Right kidney (tissue), 1 donor: Measurements from ENCODE around the gene CBFA2T2.
"Not testable (repeated sequence)": the region's sequence is repeated elsewhere in the genome, so short reads cannot be mapped to it uniquely, and the experiment has no call there.

Experiments used
- DNase-seq: peaks from one replicate; pipeline ENCODE4 v3.0.0-alpha.2; 2016

The CBFA2T2 gene

GRCh38 chr20:33575282-33575681, 85.4 kb downstream of the CBFA2T2 start:
- no peak for DNase-seq

- no peak for DNase-seq
Observed at GRCh38 chr20:33576432-33577125, 86.7 kb downstream of the CBFA2T2 start.

- no peak for DNase-seq
Observed at GRCh38 chr20:33578510-33578909, 88.6 kb downstream of the CBFA2T2 start.

DNA sequence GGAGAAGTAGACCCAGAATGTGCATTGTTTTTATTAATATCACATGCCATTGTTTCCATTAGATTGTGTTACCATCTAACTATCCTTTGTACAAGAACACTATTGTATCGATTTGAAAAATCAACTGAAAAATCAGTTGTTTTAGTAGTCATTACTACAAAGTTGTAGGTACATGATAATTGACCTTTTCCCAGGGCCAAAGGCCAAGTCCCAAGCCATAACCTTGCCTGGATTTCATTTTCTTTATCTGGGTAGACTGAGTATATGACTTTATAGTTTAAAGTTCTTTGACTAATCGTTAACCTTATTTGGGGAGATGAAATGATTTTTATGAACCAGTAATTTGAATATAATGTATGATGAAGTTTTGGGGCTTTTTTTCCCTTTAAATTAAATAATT, 93.2 kb downstream of the CBFA2T2 start:
- DNase-seq = no peak

GRCh38 chr20:33584976-33585375, 95.1 kb downstream of the CBFA2T2 start:
- no peak for DNase-seq

DNA sequence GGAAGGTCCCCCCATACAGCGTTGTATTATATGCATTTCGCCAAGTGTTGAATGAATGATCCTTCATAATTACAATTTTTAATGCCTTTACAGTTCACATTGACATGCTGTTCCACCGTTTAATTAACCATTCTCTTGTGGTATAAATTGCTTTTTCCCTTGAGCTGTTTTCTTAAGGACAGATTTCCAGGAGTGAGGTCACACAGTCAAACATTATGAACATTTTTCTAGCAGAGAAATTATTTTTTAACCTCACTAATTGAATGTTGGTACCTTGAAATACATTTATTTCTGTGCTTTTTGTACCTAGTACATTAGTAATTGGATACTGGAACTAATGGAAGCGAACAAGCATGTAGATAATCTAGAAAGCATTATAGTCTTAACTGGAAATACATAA, 95.5 kb downstream of the CBFA2T2 start:
- DNase-seq = no peak

- DNase-seq = no peak
Observed at GRCh38 chr20:33589059-33589458, 99.2 kb downstream of the CBFA2T2 start.

DNA sequence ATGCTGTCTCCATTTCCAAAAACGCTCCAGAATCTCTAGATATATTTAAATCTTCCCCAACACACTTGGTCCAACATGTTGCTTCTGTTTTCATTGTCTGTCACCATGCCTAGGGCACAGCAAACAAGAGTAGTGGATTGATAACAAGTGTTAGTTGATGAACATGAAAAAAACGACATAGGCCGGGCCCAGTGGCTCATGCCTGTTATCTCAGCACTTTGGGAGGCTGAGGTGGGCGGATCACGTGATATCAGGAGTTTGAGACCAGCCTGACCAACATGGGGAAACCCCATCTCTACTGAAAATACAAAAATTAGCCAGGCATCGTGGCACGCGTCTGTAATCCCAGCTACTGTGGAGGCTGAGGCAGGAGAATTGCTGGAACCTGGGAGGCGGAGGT, 102.0 kb downstream of the CBFA2T2 start:
- not testable (repeated sequence) for DNase-seq

DNA sequence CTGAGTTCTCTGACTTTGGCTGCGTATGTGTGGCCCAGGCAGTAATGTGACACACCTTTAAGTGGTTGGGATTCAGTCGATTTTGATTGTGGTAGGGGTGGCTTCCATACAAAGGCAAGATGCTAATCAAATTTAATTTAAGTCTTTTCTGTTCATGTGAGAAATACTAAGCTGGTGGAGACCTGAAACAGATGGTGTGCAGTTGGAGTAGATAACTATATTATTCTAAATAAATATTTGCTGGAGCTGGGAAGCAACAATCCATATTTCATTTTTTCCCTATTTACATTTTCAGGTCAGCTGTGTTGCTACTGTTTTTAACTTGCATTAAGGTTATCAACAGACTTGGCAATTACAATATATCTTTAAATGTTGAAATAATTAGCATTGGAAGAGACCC, 104.8 kb downstream of the CBFA2T2 start:
- no peak for DNase-seq

- no peak for DNase-seq
Observed at GRCh38 chr20:33600414-33600813, 110.5 kb downstream of the CBFA2T2 start.

DNA sequence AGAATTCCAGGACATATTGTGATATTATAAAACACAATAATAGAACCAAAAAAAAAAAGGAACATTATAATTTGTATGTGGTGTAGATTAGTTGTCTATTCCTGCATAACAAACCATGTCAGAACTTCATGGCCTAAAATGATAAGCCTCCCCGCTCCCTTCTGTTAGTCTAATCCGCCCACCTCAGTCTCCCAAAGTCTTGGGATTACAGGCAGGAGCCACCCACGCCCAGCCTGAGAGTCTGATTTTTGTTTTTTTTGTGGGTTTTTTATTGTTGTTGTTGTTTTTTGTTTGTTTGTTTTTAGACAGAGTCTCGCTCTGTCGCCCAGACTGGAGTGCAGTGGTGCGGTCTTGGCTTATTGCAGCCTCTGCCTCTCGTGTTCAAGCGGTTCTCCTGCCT, 111.1 kb downstream of the CBFA2T2 start:
- DNase-seq = no peak

DNA sequence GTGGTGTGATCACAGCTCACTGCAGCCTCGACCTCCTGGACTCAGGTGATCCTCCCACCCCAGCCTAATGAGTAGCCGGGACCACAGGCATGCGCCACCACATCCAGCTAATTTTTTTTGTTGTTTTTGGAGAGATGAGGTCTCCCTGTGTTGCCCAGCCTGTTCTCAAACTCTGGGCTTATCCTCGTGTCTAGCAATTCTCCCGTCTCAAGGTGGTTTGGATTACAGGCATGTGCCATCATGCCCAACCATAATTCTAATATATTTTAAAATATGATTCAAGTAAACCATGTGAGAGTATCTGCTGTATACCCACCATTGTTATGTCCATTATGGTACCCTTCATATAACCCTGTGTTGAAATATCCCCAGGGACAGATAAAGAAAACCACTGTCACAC, 112.0 kb downstream of the CBFA2T2 start:
- no peak for DNase-seq

DNA sequence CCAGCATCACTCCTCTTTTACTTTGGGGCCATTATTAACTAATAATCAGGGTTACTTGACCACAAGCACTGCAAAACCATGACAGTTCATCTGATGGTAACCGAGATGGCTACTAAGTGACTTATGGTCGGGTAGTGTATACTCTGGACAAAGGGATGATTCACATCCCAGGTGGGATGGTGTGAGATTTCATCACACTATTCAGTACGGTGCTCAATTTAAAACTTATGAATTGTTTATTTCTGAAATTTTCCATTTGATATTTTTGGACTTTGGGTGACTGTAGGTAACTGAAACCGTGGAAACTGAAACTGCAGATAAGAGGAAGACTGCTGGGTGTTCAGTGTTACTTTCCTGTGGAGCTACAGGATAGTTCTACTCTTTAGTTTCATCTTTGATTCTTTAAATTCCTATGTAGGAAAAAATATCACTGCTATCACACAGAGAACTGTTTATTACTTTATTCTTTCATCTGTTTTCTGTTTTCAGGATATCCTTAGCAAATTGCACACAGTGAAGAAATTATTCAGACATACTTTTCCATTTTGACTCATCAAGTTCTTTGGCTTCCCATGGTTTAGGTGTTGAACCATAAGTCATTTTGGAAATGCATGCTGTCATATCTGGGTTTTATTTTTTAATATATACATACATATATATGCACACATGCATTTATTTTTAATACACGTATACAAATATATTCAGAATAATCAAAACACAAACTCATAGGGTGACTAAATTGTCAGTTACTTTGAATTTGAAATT, 113.1 kb downstream of the CBFA2T2 start:
- no peak for DNase-seq

GRCh38 chr20:33604084-33604990, 114.4 kb downstream of the CBFA2T2 start:
- DNase-seq = no peak

GRCh38 chr20:33604991-33605370, 115.1 kb downstream of the CBFA2T2 start:
- no peak for DNase-seq

- DNase-seq = no peak
Observed at GRCh38 chr20:33606118-33606771, 116.3 kb downstream of the CBFA2T2 start.

GRCh38 chr20:33609504-33609903, 119.6 kb downstream of the CBFA2T2 start:
- no peak for DNase-seq

DNA sequence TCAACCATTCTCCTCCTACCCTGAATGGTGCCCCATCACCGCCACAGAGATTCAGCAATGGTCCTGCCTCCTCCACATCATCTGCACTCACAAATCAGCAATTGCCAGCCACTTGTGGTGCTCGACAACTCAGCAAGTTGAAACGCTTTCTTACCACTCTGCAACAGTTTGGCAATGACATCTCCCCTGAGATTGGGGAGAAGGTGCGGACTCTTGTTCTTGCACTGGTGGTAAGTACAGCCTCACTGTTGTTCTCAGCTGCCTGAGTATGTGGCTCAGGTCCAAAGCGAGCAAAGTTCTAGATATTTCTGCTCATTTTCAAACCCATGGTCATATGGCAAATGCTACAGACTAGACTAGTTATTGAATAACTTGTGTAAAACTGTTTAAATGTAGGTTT, 121.2 kb downstream of the CBFA2T2 start:
- no peak for DNase-seq

DNA sequence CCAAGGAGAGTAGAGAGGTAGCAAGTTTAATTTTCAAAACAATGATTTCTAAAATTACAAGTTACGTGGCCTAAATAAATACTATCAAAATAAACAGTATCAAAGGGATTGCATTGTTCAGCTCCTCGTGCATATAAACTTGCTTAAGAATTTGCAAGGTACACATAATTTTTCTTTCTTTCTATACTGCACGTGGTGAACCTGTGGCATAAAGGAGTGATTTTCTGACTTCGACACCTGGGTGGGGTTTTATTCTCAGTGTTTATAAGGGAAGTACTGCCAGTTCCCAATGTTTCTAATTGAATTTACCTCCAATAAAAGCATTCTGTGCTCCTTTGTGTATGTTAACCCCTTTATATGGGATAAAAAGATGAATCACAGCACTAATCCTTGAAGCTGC, 122.1 kb downstream of the CBFA2T2 start:
- no peak for DNase-seq

DNA sequence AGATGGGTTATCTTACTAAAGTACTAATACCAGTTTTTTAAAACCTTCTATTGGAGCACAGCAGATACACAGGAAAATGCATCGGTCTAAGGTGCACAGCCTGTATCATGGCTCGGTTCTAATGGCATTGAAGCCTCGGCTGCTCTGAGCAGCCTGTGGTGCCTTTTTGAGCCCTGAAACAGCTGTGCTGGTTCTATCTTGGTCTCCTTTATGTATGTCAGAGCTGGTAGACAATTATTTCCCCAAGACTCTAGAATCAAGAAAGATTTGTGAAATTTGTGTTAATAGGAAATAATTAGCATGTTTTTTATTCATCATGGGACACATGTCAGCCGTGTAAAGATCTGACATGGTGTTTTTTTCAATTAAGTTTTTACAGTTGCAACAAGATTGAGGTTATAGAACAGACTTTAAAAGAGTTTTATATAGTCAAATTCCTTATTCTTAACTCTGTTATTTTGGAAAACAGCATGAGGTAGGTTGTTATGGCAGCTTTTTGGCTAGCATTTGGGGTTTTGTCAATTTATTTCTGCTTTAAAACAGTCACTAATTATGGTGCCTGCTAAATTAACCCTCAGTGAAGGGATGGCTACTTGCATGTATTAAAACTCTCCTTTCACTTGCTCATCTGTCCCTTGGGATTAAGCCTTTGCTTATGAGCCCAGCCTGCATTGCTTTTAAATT, 132.0 kb downstream of the CBFA2T2 start:
- no peak for DNase-seq

GRCh38 chr20:33622705-33623365, 132.9 kb downstream of the CBFA2T2 start:
- DNase-seq = no peak
